Muscle of back (tissue), 11 donors: ENCODE data around the gene NXPH1. TPM values are rescaled to one million over a fixed set of nuclear protein-coding genes. Genes with fewer than 3 reads are reported as not detected.

ENCODE experiments used
- DNase-seq, 3 donors: peaks; one replicate each; pipeline versions ENCODE4 v3.0.0 to v3.0.0-alpha.2; 2013
- polyA plus RNA-seq, 10 donors: library from polyadenylated mRNA; unstranded; fragments of 120-200 nt; gene quantifications; one replicate each; pipeline ENCODE4 v1.2.1, GENCODE V29; 2013; ENCODE audit not compliant: insufficient read length in 10 of 10

Gene NXPH1
- polyA plus RNA-seq, 10 donors, result 0.10 TPM; not detected in 9

DNA sequence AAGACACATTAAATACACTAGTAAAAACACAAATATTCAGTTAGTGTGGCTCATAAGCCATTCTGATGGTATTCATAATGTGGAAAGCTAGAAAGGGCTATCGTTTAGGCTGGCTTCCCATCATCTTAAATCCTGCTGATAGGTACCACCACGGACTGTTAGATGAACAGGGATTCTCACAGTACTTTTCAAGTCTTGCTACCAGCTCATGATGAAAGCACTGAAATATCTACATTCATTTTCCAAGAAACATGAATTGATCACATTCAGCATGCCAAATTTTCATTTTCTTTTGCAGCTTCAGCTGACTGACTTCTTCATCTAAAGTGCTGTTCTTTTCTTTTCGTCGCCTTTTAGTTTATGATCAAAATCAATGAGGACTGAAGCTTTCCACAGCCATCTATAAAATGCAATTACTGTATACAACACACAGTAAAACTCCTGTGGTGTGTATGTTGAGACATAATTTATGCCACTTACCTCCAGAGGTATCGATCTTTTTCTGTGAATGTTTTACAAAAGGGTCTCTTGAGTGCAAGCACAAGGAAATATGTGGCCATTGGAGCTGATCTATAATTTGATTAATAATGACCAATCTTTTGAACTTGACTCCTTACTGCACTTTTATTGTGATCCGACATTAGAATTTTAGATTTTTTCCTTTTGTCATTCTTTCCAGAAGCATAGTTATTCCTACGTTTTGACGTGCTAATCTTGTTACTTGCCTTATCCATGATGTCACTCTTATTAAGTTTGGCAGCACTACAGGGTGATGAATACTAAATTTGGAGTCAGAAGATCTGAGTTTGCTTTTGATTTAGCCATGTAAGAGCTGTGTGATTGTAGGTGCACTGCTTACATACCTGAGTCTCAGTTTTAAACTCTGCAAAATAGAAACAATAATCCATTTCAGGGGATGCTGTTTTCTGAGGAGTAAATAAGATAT, 58.4 kb downstream of the NXPH1 start:
- DNase-seq, result no peak

DNA sequence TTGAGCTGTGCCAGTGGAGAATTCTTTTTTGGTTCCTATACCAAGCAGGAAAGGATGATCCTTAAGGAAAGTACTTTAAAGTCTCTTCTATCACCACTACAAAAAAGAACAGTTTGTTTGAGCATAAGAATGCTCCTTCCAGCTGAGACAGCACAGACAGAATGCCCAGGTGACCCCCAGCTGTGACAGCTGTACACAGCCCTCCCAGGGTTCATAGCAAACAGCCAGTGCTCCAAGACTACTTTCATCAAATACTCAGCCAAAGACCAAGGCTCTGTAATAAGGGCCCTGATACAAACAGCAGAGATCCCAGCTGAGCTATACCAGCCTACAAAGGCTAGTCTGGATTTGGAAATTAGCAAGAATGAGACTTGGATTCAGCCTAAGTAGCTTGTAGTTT, 65.7 kb downstream of the NXPH1 start:
- no peak for DNase-seq

DNA sequence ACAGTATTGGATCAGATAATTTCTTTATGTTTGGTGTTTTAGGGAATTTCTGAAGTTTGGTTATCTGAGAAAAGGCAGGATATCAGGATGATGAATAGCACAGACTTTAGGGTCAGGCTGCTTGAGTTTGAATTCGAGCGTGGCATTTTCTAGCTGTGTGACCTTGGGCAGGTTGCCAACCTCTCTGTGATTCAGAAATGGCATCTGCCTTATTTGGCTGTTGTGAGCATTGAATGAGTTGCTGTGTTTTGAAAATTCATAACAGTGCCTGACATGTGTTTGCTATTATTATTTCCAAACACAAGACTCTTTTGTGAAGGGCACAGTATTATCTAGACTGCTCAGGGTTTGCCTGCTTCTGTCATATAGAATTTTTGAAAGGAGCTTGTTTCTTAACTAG, 66.9 kb downstream of the NXPH1 start:
- DNase-seq, result peak in 1 of 3 donors; percentile 2

DNA sequence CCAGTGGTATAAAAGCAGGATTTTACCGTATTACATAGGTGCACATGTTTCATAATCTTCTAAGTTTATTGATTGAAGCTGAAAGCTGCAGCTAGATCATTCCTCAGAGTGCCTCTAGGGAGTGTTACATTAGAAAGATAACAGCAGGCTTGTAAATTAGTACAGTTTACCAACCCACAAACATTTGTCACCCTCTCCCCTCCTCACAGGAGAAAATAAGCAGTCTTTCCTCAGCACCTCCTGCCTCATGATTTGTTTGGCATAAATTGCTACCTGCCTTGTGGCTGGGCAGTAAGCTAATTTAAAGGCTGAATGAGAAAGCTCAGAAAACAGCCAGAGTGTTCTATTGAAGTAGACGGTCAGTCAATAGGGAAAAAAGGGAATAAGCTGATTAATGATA, 74.2 kb downstream of the NXPH1 start:
- DNase-seq, result no peak

DNA sequence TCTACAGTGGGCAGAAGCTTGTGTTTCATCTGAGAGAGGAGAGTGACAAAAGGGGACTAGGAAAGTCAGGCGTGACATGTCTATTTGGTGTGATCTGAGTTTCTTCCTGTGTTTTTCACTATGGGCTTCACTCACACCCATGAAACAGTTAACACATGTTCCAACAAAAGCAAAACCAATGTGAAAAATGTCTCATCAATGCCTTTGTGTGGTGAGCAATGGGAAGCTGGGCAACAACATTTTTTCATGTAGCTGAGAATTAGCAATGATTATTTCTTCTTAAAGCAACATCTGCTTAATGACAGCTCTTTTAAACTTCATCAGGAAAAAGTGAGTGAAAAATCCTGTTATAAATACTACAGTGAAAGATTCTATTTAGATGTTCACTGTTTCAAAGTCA, 76.2 kb downstream of the NXPH1 start:
- no peak for DNase-seq

DNA sequence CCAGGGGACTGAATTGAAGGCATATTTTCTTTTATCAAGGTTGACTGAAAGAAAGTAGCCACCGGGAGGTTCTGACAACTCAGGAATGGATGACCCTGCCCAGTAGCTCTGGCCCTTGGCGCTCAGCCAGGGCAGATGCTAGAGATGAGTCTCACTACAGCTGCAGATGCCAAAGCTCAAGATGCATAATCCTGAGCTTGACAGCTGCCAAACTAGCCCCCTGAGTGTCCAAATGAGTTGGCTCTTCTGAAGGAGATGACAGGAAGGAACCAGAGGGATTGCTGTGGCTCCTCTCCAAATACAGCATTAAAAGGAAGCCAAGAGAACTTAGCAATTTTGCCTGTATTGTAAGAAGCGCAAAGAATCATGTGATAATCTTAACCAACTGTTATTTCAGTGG, 78.4 kb downstream of the NXPH1 start:
- peak; percentile 43 to 93 (median 75) for DNase-seq

DNA sequence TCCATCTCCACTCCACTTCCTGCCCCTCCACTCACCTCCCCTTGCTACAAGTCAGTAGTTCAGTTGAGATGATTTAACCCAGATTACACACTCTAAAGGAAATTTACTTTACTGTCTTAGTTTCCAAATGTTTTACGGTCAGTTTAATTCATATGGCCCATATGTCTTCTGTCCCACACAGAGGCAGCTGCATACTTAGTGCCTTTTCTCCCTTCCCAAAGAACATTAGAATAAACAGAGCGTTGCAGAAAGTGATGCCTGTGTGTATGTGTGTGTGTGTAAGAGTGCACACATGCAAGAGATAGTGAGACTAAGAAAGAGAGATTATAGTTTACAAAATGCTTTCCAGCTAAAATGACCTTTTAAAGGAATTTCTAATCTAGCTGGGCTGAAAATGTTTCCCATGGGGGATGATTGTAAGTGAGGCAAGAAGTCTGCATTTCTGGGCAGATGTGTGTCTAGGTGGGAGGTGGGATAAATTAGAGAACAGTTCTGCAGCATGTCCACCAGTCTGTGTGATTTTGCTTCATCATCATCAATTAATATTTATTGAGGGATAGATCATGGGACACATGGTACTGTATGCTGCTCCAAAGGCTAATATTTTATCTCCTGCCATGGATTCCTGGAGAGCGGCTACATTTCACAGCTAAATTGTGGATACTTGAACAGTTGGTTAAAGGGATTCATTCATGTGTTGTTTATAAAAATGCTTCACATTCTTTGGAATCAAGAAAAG, 81.5 kb downstream of the NXPH1 start:
- peak; percentile 3 to 73 (median 19) for DNase-seq

DNA sequence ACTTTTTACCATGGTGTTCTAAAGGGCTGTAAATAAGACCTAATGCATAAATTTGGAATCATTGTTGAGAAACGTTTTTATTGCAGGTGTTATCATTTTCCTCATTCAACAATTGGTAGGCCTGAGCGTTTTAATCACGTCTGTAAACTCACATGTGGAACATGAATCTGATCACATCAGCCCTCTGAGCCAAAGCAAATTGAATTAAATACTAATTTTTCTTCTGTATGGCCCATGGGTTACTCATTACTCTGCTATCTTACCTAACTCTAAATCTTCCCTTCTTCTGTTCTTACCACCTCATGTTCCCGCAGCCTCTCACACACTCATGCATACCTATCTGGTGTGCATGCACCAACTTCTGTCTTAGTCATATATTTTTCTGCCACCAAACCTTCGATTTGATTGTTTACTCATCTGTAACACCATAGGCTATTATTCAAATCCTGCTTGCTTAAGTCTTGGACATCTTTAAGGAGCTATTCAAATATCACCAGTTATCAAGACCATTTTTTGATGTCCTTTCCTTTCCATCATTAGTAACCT, 82.3 kb downstream of the NXPH1 start:
- no peak for DNase-seq

DNA sequence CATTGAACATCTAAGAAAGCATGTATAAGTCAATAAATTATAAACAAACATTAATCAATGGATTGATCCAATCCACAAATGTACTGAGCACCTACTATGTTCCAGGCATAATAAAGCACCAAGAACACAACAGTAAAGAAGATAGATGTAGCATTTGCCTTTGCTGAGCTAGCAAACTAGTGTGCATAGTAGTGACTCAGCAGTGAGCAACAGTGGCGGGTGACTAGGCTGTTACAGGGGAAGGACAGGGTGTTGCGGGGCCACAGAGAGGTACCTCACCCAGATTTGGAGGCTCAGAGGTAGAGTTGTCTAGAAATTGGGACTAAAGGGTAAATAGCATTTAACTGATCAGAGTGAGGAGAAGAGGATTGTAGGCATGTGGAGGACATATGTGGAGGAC, 83.6 kb downstream of the NXPH1 start:
- DNase-seq, result no peak

DNA sequence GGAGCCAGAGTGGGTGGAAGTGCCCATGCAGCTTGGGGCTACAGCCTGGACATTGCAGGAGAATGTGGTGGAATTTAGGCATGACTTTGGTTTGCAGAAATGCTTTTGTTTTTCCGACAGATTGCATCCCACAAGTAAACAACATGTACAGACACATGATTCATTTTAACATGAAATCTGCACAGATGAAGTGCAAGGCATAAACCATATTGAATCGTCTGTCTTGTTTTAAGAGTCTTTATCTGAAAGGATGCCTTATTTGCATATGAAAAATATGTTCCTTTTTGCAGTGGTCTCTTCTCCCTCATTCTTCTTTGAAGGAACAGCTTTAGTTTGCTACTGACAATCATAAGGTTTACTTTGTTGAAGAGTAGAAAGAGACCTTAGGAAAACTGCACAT, 94.9 kb downstream of the NXPH1 start:
- no peak for DNase-seq

DNA sequence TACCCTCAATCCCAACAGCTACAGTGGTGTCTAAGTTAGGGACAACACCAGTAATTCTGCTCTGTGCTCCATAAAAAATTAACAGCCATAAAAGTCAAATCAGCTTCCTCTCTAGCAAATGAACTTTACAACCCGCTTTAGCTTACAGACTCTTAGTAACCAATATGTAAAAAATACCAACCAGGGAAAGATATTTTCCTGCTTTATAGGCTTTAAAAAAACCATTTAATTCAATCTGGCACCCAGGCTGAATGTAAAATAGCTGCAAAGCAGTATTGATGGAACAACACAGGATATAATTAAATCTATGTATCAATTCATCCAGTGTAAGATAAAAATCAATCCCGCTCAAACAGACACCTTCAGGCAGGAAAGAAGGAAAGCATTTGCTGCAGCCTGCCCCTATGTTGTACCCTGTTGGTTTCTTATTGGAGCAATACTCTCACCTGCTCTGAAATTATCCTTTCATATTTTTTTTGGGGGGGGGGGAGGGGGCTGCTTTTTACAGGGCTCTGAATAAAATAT, 98.6 kb downstream of the NXPH1 start:
- no peak for DNase-seq

DNA sequence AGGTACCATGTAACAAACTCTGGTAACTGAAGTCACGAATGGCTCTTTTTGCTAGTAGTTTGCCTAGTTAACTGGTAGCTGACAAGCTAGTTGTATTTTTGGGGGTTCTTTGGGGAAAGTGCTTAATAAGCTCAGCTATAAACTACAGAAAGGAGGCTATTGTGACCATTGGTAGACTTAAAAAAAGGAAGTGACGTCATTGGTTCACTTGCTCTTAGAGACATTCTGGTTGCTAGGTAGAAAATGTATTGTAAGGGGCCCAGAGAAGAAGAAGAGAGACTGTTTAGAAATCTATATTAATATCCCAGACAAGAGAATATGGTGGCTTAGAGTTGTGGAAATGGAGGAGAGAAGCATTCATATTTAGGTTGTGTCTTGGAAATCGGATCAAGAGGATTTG, 103.0 kb downstream of the NXPH1 start:
- DNase-seq, result no peak

DNA sequence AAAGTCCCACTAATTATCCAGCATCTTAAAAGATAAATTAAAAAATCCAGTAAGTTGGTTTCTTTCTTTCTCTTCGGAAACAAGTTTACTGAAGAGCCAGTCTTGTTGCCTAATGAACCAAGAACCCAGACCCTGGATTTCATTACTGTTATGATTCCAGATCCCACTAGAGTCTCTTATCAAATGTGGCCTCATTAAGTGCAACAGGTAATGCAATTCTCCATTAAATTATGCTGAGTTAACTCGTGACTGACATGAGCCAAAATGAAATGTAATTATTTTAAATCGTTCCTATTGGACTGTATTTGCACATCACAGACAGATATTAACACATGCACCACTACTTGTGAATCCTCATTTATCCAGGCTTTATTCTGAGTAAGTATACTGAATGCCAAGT, 115.6 kb downstream of the NXPH1 start:
- DNase-seq, result no peak

DNA sequence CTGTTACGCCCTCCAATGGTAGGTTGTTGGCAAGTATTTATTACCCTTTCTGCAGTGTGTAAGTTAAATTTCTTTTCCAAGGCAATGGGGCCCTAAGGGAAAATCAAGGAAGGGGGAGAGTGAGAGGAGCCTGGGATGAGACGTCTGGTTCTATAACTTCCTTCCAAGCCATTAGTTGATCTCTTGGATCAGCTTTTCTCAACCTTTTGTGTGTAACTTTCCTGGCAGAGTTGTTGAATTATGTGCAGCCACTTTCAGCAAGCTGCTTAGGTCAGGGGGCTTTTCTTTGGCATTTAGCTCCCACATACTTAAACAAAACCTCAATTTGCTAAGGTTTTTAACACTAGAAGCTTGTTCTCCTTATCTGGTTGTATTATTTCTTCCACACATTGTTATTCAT, 127.1 kb downstream of the NXPH1 start:
- peak in 1 of 3 donors; percentile 39 for DNase-seq

DNA sequence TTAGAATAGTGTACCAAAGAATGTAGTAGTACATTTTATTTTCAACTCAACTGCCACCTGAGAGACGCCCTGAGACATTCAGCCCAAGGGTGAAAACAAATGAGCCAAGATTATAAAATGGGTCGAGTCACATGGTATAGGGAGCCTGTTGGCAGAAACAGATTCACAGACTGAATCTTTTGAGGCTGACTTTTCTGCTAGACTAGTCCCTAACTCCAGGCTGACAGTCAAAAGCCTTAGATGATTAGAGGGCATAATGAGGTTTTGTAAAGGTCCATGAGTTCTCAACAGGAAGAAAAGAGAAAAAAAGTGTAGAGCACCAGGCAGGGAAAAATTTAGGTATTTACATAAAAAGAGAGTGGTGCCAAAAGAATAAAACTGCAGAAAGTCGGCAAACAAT, 128.0 kb downstream of the NXPH1 start:
- peak in 1 of 3 donors; percentile 2 for DNase-seq

DNA sequence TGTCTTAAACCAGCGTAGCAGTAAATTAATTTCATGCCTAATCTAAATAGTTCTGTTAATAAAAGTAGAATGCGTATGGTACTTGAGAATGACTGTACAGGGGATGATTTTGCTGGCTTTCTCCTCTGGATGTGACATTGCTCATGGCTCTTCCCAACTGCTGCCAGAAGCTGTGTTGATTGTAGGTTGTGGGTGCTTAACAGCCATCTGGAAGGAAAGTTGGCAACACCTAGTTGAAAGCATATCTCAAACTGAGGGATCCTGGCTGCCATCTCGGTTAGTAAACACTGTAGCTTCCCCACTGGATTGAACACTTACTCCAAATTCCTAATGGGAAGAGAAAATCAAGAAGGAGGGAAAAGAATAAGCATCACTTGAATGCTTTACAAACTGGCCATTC, 130.9 kb downstream of the NXPH1 start:
- no peak for DNase-seq

DNA sequence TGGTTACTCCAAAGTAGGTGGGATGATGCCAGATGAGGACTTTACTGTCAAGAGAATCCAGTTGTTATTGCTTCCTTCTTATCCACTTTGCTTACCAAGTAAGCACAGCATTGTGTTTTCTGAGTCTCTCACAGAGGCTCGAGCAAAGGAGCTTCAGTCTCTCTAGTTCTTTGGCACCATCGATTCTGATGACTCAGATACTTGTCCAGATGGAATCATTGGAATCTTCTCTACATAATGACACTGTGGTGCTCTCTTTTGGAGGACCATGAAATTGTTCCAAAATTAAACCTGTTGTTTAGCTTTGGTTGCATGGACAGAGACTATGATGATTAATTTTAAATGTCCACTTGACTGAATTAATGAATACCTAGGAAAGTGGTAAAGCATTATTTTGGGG, 132.6 kb downstream of the NXPH1 start:
- DNase-seq, result peak in 1 of 3 donors; percentile 20

DNA sequence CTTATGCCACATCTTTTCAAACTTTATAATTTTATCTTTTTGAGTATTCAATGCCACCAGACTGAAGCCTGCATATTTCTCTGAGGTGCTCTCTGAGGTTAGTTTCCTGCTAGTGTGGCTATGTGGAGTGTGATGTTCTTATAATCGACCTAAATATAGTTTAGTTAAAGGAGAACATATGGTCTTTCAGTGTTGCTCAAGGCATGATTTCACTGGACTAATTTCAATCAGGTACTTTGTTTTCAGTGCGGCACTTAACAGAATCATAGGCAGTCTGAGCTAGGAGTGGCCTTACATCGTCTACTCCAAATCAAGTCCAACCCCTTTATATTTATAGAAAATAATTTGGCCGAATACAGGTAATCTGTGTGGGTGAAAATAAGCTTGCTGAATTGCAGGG, 134.2 kb downstream of the NXPH1 start:
- DNase-seq, result no peak

DNA sequence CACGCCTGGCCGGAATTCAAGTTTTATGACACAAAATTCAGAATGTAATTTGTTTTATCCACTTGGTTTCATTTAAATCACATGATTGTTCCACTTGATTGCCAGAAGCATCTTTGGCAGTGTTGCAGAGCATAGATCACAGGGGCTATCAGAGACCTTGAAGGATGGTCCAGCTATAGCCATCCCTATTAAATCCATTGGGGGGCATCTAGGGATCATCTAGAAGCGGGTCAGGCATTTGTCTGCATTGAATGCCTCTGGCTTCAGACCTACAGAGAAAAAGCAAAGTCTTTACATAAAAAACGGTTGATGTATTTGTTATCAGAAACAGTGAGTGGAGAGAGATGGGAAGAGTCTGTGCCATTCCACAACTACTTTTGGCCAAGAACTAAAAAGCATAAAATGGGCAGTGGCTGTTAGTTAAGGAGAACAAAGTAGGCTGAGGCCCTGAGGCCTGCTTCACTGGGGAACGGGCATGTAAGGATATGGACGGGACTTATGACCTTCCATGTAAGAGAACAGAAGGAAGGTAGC, 146.3 kb downstream of the NXPH1 start:
- no peak for DNase-seq

DNA sequence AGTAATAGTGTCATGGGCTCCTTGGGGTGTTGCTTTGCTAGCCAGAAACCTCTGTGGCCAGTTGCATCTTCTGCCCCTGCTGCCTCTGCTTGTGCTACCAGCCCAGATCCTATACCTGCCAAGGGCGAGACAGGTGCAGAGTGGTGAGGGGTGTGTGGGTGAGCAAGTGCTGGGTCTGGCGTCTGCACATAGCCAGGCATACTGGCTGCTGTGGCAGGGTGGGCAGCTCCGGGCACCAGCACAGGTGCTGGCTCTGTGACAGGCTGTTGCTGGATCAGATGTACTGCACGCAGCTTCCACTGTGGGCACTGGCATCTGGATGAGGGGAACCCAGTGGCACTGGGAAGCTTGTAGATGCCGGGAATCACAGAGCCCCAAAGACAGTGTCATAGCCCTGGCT, 148.4 kb downstream of the NXPH1 start:
- DNase-seq, result no peak

DNA sequence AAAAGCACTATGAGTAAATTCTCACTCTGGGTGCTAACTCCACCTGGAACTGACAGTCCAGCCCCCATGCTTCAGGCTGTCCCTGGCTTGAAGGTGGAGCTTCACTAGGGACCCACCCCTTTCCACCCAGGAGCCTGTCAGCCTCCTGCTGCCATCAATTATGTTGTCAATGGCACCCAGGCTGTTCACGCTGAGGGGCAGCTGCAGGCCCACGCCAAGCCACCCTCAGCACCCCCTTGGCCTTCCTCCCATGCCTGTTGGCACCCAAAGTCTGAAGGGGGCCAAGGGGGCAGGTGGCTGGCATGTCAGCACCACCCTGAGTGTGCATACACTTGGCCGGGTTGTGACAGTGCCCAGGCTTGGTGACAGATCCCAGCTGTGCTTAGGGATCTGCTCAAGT, 149.3 kb downstream of the NXPH1 start:
- DNase-seq, result peak in 1 of 3 donors; percentile 14

DNA sequence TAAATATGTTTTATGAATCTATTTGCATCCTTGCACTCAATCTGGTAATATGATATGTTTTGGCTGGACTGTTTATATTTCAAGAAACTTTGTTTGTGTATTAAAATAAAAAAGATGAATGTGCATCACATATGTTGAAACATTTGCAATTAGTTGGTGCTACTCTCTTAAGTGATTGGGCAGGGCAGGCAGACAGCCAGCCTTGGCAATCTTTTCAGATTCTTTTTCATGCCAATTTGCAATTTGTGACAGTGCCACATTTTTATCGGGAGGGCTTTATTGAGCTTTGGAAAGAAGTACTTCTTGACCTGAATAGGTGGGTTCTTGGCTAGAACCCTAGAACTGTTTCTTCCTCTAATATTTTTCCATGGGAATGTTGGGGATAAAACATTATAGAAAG, 152.2 kb downstream of the NXPH1 start:
- no peak for DNase-seq
